GM18870 (cell line): ENCODE measurements around the gene NUP37.

ENCODE experiments used
- ATAC-seq: cut with Tn5 transposase; IDR thresholded peaks from one replicate; pipeline ENCODE4 v1.9.1; 2021; ENCODE audit warnings: moderate library complexity; ENCODE audit not compliant: unreplicated experiment

The NUP37 gene

GRCh38 chr12:102031852-102032251 is 88.1 kb downstream of the NUP37 start:
- no peak for ATAC-seq

- no peak for ATAC-seq
Measured at GRCh38 chr12:102029141-102029540, 90.8 kb downstream of the NUP37 start.

DNA sequence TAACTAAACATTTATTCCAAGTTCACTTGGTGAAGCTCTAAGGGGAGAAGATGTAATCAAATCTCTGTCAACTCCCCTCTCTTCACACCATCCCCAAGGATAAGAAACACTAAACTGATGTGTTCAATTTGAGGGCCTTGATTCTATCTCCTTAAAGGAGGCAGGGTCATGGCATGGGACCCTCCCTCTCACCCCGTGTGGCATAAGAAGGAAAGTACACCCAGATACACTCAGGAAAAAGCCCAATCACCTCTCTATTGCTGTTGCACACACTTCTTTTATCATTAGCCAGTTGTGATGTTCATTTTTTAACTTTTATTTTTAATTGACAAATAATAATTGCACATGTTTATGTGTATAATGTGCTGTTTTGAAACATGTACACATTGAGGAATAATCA is 93.2 kb downstream of the NUP37 start:
- ATAC-seq, result no peak

DNA sequence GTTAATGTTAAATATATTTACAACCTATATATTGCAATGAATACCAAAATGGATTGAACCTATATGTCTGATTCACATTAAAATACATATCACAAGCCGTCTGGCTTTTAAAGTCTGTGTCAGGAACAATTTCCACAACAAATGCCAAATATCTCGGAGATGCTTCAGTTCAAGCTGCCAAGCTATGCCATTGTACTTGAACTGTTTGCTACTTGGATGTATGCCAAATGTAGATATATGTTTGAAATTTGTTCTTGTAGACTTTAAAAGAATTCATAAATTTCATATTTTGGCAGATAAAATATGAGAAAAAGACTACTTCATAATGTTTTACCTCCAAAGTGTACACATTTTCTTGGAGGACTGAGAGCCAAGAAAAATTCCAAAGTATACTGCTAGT is 95.1 kb downstream of the NUP37 start:
- no peak for ATAC-seq

- ATAC-seq, result no peak
Measured at GRCh38 chr12:102023343-102023930, 96.5 kb downstream of the NUP37 start.
